Suppressor macrophage treated with lipopolysaccharide for 1 hour (primary cell): Measurements from ENCODE around the gene PCBP3.
A peak's percentile ranks its signal among the peaks of the same experiment; 100 is the strongest.
"Not testable (repeated sequence)": the region's sequence is repeated elsewhere in the genome, so short reads cannot be mapped to it uniquely, and the experiment has no call there.

Source experiments
- DNase-seq, 3 donors: peaks; one replicate each; pipeline ENCODE4 v3.0.0-alpha.2; 2020 to 2022

The PCBP3 gene

DNA sequence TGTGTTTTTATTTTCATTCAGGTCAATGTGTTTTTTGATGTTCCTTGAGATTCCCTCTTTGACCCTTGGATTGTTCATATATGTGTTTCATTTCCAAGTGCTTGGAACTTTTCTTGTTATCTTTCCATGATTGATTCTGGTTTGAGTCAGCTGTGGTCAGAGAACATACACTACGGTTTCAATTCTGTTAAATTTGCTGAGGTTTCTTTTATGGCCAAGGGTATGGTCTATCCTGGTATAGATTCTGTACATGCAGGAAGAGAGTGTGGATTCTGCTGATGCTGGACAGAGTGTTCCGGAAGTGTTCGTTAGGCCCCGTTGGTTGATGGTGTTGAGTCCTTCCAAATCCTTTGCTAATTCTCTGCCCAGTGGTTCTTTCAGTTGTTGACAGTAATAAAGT lies 239.6 kb downstream of the PCBP3 start:
- no peak for DNase-seq

DNA sequence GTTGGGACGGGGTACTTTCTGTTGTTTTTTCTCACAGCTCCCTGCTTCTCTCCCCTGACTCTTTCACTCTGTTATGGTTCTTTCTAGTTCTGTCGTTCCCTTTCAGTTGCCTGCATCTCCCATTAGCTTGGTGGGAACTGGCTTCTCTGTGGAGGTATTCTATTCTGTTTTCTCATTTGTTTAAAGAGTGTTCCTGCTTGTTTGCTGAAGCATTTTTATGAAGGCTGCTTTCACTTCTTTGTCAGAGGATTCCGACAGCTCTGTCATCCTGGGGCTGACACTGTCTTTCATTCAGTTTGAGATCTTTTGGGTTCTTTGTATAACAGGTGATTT lies 242.0 kb downstream of the PCBP3 start:
- DNase-seq = no peak

DNA sequence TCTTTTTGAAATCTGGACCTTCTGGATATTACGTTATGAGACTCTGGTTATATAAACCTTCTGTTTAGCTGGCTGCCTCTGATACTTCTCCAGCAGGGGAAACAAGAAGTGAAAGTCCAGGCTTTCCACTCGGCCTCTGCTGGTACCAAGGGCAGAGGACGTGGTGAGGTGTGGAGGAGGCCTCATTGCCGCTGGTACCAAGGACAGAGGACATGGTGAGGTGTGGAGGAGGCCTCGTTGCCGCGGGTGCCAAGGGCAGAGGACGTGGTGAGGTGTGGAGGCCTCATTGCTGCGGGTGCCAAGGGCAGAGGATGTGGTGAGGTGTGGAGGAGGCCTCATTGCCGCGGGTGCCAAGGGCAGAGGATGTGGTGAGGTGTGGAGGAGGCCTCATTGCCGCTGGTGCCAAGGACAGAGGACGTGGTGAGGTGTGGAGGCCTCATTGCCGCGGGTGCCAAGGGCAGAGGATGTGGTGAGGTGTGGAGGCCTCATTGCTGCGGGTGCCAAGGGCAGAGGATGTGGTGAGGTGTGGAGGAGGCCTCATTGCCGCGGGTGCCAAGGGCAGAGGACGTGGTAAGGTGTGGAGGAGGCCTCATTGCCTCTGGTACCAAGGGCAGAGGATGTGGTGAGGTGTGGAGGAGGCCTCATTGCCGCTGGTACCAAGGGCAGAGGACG lies 242.5 kb downstream of the PCBP3 start:
- peak; percentile 20 to 38 (median 26) for DNase-seq

DNA sequence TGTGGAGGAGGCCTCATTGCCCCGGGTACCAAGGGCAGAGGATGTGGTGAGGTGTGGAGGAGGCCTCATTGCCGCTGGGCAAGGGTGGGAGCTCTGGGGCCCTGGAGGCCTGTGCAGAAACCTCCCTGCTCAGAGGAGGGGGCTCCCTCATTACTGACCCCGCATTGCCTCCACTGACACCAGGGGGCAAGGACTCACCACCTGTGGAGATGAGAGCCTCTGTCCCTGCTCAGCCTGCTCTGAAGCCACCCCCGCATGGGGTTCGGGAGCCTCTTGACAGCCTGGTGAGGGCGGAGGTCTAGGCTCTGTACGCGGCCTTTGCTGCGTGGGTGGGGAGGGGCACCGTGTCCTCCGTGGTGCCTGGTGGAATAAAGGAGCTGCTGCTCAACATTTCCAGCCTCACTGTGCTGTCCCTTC lies 243.1 kb downstream of the PCBP3 start:
- no peak for DNase-seq

DNA sequence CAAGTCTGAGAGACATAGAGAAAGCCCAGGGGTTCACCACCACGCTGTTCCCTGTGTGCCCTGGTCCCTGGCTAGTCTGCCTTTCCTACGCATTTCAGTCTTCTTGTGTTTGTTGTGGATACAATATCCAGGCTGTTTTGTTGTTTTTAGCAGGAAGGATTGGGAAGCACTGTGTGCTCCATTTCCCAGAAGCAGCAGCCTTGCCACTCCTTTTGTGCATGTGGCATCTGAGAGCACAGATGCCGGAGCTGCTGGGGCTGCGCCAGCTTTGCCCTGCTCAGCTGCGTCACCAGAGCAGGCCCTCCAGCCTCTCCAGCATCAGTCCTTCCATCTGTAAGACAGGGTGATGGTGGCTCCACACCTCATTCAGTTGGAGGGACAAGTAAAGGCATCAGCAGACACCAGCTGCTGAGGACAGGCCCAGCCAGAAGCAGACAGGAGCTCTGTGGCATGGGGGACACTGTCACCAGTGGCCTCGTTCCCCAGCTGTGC lies 243.6 kb downstream of the PCBP3 start:
- DNase-seq = no peak

DNA sequence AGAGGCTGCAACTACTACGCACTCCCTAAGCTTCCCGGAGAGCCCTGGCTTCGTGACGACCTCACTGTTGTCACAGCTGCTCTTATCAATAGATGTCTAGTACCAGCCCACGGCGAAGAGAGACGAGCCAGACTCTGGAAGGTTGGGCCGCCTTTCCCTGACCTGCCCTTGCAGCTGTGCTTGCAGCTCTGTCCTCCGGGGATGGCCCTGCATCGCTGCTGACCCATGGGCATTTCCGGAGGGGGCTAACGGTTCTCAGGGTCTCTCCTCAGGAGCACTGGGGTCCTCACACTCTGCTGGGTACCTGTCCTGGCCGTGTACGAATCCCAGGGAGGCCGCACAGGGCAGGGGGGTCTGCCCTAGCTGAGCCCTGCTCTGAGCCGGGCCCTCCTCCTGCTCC lies 244.3 kb downstream of the PCBP3 start:
- no peak for DNase-seq

DNA sequence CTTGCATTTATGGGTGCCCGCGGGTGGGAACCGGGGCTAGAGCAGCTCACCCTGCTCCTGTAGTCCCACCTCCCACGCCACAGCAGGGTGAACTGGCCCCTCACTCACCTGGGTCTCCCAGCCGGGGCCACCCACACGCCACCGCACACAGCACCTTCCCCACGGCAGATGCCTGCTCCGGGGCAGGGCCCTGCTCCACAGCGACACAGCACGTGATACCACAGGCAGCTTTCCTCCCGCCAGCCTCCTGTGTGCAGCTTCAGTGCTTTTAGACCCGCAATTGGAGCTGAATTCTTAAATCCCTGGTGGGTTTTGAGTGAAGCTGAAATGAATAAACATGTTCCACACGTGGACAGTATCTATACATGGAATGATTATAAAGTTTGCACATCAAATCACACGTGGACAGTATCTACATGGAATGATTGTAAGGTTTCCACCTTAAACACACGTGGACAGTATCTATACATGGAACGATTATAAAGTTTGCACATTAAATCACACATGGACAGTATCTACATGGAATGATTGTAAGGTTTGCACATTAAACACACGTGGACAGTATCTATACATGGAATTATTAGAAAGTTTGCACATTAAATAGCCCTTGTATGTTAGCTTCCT lies 245.0 kb downstream of the PCBP3 start:
- no peak for DNase-seq

DNA sequence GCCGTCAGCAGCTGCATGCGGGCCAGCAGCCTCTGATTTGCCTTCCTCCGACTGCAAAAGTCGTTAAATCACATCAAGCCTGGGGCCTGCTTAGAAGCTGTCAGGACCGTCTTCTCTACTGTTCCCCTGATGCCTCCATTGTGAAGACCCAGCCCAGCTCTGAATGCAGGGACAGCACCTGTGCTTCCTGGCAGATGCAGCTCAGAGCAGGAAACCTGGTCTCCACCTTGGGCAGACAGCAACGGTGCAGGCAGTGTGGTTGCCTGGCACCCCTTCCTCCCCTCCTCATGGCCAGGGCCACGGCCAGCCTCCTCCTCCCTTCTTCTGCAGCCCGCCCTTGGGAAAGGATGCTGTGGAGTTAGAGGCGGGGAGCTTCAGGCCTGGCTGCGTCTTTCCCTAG lies 245.7 kb downstream of the PCBP3 start:
- no peak for DNase-seq

DNA sequence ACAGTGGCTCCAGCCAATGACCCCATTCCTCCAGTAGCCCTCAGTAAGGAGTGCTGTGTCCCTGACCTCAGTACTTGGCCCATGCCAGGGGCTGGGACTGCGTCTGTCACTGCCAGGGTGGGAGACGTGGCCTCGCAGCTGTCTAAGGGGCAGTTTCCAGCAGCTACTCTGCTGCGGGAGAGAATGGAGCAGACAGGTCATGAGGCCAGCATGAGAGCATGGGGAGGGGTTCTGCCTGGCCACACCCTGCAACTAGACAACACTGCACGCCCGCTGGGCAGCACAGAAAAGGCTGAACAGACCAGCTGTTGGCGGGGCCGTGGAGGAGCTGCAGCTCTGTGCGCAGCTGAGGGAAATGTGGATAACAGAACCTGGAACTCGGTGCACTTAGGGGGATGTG lies 246.4 kb downstream of the PCBP3 start:
- no peak for DNase-seq

DNA sequence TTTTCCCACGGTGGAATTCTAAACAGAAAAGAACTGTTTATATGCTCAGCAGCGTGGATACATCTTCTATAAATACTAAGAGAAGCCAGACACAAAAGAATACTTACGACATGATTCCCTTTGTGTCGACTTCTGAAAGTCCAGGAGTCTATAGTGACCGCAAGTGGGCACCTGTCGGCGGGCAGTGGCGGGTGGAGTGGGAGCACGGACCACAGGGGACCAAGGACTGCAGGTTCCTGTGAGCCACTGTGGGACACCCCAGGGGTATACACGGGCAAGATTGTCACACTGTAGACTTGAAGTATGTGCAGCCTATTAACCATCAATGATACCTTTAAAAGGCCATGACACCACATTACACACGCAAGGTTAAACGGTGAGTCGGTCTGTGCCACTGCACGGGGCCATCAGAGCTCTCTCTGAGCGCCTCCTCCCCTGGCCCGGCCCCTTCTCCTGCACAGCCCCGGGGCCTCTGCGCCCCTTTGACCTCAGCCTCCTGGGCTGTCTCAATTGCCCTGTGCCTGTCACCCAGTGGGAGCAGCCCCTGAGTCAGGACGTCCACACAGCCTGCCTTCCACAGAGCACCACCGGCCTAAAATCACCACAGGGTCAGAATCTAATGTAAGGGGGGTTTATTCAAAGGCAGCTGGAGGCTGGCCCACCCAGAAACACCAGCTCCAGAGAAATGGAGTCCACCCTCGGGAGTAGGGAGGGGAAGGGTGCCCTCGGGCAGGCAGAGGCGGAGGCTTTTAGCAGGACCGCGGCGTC lies 248.0 kb downstream of the PCBP3 start:
- no peak for DNase-seq

DNA sequence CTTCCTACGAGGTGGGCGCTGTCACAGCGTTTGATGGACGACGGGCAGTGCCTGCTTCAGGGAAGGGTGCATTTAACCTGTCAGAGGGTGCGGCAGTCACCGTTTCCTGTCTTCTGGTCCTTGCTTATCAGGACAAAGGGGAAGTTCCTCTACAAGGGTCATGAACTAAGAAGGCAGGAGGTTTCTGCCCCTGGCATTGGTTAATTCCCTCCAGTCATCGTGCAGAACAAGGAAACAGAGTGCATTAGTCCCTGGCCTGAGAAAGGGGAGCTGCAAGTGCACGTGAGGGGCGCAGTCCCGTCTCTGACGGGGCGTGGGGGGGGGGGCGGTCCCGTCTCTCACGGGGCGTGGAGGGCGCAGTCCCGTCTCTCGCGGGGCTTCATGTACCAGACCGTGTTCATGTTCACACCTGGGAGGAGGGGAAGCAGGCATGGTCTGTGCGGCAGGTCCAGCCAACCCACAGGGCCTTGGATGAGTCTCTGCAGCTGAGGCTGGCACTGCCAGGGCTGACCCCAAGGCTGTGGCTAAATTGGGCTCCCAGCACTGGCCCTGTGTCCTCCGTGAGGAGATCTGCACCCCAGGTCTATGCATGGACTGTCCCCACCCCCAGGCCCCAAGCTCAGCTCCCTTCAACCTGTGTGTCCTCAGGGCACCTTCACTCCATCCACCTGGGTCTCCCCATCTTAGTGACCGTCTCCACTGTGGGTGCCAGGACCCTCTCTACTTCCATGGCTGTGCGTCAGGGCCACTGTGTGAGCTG lies 248.8 kb downstream of the PCBP3 start:
- DNase-seq = peak; percentile 38 to 47 (median 43)

DNA sequence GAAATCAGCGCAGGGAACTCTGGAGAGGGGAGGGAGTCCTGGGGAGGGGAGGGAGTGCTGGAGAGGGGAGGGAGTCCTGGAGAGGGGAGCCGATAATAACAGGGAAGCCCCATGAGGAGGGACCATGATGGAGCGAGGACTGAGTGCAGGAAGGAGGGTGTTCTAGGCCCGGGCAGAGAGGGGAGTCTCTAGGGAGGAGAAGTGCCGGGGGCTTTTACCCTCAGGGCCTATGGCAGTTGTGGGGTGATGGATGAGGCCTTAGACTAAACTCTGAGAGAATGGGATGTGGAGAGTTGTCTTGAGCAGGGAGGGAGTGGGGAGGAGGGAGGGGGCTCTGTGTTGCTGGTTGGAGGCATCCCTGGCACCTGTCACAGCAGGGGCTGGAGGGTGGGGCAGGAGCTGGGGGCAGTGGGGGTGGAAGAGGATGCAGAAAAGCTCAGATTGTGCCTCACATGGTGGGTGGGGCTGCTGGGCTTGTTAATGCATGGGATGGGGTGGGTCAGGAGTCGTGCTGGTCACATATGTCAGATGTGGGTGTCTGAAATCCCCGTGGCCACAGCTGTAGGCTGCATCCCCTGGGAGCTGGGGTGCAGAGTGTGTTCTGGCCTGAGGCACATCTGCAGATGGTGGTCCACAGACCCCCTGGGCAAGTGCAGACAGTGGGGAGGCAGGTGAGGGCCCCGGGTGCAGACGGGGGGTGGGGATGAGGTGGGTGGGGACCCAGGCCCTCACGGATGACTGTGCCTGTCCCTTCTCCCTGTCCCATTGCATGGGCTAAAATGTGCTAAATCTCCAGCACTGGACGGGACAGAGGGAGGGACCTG lies 249.6 kb downstream of the PCBP3 start:
- no peak for DNase-seq

DNA sequence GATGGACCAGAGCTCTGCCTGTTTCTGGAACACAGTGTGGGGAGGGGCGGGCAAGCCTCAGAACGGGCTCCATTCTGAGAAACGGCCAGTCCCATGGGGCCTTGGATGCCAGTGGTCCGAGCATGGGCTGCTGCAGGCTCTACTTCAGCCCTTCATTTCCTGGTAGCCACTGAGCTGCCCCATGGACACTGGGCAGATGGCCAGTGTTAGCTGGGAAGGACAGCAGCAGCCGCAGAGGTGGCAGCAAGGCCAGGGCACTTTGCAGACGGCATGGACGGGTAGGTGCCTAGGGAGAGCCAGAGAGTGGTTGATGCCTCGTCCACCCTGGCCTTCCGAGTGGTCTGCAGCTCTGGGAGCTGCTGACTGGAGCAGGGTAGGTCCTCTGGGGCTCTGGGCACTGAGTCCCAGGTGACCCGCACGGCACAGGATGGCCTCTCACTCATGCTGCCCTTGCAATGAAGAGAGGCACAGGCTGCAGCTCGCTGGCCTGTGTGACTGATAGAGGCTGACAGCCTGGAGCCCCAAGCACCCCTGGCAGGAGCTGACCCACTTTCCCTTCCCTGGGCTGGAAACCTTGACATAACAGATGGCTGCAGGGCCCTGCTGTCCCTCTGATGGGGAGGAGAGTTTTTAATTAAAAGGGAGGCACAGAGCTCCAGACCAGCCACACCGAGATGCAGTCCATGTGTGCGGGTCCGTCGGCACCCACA lies 250.4 kb downstream of the PCBP3 start:
- DNase-seq = no peak

DNA sequence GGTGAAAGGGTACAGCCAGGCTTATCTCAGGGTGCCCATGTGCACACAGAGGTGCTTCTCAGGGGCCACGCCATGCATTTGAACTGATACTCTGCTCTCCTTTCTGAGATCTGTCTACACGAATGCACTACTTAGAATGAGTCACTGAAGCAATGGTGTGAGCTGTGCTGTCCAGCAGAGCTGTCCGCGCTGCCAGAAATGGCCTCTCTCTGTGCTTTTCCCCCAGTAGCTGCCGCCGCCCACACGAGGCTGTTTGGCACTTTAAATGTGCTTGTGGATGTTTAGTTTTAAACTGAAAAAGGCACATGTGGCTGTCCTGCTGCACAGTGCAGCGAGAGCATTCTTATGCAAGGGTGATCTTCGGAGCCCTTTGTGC lies 250.9 kb downstream of the PCBP3 start:
- DNase-seq = no peak

DNA sequence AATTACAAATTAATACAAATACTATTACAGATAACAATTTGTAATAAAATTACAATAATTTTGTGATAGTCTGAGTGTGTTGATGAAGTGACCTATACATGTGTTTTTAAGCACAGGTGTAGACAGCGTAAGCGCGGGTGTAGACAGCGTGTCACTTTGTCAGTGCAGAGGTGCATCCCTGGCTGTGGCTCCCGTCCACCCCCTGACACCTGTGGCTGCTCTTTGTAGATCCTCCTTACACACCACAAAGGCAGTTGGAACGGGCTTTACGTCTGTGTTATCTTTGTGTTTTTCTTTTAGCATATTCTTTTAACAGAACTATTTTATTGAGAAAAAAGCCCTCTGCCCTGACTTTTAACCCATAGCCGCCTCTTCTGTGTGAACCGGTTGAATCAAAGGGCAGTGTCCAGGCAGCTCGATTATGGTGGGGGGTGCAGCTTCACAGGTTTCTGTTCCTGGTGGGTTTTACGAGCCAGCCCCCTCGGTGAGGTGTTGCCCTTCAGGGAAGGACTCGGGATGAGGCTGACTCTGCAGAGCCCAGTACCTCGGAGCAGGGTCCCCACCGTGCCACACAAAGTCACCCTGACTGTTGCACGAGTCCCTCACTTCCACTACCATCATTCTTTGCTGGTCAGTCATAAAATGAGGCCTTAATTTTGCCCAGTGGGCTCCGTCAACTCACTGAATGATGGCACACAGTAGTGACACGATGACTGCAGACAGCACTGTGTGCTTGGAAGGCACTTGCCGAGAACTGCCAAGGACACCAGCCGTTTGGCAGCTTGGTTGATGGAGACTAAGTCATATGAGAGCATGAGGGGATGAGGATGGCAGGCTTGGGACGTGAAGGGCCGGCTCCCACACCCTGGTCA lies 251.6 kb downstream of the PCBP3 start:
- DNase-seq = no peak

DNA sequence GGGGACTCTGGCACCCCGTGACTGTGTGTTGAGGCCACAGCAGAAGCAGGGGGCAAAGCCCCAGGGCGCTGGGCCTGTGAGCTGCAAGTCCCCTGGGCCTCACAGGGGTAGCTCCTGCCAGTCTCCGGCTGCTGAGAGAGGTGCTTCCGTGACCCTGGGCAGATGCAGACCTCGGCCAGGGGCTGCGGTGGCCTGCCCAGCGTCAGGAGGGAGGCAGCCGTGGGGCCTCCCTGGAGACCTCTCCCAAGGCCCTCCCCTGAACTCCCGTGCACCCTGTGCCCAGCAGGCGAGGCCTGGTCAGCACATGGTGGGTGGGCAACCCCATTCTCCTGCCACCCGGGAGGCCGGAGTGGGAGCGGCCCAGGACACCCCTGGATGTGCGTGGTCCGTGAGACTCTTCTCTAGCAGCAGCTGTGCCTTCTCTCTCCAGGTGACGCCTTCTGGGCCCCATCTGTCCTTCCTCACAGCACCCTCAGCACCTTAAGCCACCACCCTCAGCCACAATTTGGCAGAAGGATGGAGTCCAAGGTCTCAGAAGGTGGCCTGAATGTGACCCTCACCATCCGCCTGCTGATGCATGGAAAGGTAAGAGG lies 252.3 kb downstream of the PCBP3 start:
- DNase-seq = no peak

DNA sequence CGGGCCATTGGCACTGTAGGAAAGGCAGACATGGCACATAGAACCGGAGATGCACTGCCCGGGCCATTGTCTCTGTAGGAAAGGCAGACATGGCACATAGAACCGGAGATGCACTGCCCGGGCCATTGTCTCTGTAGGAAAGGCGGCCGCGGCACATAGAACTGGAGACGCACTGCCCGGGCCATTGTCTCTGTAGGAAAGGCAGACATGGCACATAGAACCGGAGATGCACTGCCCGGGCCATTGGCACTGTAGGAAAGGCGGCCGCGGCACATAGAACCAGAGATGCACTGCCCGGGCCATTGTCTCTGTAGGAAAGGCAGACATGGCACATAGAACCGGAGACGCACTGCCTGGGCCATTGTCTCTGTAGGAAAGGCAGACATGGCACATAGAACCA lies 252.9 kb downstream of the PCBP3 start:
- DNase-seq = not testable (repeated sequence)

DNA sequence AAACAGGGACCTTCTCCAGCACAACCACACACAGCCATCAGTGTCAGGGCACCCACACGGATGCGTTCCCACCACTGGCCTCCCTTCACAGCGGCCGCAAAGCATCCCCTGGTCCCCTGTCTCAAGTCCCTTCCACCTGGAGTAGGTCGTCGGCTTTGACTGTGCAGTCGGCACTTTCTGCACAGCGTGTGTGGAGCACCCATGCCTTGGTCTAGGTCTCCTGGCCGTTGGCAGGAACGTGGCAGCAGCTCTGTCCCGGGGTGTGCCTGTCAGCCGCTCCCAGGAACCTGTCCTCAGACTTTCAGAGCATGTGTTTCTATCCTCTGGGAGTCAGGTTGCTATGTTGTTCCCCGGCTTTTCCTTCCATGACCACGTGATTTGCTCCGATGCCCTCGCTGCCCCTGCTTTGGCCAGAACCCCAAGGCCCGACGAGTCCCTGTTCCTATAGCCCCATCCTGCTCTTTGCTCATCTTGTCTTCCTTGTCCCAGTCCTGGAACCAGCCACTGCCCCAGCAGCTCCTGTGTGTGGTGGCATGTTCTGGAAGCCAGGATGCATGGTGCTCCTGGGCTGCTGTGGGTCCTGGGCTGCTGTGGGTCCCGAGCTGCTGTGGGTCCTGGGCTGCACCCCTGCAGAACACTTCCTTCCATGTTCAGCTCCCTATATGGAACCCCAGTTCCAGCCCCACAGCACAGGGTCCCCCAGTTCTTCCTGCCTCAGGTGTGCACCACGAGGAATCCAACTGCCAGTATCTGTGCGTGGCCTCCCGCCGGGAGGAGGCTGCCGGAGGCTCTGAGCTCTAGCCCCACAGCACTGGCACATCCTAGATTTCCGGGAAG lies 253.9 kb downstream of the PCBP3 start:
- no peak for DNase-seq

DNA sequence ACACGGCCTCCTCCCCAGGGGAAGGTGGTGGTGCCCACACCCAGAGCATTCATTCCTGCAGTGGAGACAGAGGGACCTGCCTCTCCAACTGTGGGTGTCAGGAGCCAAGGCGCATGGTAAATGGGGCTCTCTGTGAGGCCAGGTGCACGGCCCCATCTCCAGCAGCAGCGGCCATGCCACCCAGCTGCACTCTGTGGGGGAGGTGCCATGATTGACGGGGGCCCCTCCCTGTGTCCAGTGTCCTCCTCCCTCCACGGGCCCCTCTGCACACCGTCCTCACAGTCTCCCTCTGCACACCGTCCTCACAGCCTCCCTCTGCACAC lies 254.5 kb downstream of the PCBP3 start:
- DNase-seq = no peak

DNA sequence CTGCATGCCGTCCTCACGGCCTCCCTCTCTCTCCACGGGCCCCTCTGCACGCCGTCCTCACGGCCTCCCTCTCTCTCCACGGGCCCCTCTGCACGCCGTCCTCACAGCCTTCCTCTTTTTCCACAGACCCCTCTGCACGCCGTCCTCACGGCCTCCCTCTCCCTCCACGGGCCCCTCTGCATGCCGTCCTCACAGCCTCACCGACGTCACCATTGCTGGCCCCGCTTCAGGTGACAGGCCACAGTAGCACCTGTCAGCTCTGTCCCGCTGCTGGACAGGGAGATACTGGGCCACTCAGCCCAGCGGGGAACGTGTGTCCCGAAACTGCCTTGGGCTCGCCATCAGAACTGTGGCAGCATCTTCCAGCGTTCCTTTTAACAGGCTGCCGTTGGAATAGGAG lies 255.3 kb downstream of the PCBP3 start:
- no peak for DNase-seq
